NCI-H510A treated with DMSO at 0.1 percent for 48 hours (cell line): ENCODE results near the gene ANOS1.
"Not testable (repeated sequence)": the region's sequence is repeated elsewhere in the genome, so short reads cannot be mapped to it uniquely, and the experiment has no call there.

Source experiments
- DNase-seq: peaks from one replicate; lab custom pipeline; 2025; lab: John Stamatoyannopoulos, UW

Gene ANOS1, protein sequence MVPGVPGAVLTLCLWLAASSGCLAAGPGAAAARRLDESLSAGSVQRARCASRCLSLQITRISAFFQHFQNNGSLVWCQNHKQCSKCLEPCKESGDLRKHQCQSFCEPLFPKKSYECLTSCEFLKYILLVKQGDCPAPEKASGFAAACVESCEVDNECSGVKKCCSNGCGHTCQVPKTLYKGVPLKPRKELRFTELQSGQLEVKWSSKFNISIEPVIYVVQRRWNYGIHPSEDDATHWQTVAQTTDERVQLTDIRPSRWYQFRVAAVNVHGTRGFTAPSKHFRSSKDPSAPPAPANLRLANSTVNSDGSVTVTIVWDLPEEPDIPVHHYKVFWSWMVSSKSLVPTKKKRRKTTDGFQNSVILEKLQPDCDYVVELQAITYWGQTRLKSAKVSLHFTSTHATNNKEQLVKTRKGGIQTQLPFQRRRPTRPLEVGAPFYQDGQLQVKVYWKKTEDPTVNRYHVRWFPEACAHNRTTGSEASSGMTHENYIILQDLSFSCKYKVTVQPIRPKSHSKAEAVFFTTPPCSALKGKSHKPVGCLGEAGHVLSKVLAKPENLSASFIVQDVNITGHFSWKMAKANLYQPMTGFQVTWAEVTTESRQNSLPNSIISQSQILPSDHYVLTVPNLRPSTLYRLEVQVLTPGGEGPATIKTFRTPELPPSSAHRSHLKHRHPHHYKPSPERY

DNA sequence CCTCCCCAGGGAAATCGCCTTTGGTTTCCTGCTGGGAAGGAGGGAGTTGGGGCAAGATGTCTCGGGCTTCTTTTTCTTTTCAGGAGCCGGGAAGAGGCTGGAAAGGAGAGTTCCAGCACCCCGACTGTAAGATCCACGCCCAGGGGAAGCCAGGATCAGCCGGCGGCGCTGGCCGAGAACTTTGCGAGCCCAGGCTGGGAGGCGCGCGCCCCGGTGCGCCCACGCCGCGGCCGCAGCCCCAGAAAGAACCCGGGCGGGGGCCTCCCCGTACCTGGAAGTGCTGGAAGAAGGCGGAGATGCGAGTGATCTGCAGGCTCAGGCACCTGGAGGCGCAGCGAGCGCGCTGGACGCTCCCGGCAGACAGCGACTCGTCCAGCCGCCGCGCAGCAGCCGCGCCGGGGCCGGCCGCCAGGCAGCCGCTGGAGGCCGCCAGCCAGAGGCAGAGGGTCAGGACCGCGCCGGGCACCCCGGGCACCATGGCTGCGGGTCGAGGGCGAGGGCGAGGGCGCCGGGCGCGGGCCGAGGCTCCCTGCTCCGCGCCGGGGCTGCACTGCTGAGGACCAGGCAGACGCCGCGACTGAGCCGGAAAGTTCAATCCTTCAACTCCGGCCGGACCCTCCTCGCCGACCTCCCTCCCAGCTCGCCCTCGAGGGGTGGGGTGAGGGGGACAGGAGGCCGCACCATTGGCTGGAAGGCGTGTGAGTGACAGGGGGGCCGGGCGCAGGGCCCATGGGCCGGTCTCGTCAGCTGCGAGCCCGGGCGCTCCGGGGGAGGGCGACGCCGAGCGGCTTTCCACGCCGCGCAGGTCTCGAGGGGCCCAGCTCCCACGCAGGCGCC is at the start of gene ANOS1:
Gene ANOS1, minus strand, starts transcription at position 579 of the 837 bp plus-strand sequence. Its CDS starts 101 bp downstream, at position 478.
- DNase-seq, result peak; percentile 28

DNA sequence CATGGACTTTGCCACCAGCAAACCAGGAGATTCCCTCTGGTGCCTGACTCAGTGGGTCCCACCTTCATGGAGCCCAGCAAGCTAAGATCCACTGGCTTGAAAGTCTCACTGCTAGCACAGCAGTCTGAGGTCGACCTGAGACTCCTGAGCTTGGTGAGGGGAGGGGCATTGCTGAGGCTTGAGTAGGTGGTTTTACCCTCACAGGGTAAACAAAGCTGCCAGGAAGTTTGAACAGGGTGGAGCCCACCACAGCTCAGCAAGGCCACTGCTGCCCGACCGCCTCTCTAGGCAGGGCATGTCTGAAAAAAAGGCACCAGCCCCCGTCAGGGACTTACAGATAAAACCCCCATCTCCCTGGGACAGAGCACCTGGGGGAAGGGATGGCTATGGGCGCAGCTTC is 41.2 kb upstream of the ANOS1 start:
- no peak for DNase-seq

DNA sequence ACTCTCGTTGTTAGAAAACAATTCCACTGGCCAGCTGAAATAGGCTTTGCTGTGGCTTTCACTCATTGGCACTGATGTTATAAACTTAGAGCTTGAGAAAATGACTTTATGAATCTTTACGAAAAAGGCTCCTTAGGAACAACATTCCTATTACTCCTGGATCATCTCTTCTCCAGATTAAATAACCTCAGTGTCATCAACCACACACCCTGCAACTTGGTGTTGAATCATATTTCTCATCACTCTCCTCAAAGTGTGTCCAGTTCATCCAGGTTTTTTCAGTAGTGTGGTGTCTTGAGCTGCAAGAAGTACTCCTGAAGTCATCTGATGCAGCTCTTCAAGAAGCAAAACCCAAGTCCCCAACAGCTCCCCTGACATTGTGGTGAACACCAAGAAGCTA is 28.1 kb upstream of the ANOS1 start:
- no peak for DNase-seq

DNA sequence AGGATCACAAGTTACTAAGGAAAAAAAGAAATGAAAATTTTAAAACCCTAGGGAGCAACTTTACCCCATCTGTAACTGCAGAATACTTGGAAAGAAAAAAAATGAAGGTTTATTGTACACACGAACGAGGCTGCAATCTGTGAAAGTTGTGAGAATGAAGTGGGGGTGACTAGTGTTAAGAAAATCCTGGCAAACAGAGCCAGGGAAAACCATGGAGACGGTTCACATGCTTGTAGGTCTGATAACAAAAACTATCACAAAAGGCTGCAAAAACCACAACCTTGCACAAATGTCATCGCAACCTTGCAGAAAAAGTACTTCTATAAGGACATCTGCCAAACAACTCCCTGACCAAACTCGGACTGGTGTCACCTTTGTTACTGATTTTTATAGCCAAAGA is 26.8 kb upstream of the ANOS1 start:
- not testable (repeated sequence) for DNase-seq

DNA sequence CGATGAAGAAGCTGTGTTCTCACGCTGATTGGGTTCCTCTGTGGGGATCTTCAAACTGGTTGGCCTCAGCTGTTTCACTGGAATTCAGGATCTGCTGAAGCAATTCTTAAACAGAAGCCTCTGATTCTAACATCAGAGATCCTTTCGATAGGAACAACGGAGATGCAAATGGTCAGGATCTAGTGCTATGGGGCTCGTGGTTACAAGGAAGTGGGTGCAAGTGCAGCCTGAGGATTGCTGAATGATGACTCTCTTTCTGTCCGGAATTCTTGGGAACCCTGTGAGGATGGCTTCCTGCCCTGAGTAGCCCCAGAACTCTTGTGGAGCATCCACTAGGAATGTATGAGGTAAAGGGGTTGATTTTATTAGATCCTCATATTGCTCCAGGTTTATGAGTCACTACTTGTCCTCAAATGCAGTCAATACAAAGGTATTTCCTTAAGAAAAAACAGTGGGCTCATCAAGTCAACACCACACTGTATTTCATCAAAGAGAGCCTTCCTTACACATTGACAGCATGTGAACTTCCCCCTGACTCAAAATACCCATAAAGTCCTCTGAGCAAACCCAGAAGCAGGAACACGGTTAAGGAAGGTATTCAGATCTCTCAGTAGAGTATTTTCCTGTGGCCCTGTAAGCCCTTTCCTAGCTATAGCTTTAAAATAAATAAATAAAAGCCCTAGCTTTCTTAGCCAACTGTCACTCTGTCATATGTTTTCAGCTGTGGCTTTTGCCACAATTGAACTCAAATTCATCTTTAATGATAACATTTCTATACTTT is 25.9 kb upstream of the ANOS1 start:
- not testable (repeated sequence) for DNase-seq

DNA sequence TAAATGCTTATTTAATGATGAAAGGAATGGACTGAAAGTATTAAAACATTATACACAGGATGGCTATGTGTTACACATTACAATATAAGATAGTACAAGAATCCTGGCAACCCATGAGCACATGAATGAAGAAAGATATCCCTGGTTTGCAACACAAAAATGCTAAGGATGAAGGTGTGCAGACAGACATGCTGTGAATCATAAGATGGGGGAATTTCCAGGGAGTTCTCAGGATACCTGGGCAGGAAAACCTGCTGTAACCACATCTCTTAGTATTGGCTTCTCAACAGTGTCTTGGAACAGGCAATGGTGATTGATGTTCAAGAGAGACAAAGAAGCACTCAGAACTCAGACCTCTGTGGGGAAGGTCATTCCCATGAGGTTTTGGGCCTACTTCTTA is 23.9 kb upstream of the ANOS1 start:
- no peak for DNase-seq

DNA sequence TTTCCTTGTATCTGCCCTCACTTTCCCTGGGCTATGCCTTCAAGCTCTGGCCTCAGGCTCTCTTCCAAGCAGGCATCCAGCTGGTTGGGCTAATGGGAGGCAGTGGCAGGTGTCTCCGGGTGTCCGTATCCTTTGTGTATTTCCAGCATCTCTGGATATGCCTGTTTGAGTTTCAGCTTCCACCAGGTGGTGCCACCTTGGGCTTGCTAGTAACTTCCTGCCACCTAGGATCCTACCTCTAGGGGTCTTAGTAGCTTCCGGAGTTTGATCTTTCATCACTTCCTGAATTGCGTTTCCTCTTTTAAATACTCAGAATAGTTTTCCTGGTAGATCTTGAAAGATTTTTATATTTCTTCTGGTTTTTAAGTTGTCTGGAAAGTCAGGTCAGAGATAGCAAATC is 23.2 kb upstream of the ANOS1 start:
- no peak for DNase-seq

DNA sequence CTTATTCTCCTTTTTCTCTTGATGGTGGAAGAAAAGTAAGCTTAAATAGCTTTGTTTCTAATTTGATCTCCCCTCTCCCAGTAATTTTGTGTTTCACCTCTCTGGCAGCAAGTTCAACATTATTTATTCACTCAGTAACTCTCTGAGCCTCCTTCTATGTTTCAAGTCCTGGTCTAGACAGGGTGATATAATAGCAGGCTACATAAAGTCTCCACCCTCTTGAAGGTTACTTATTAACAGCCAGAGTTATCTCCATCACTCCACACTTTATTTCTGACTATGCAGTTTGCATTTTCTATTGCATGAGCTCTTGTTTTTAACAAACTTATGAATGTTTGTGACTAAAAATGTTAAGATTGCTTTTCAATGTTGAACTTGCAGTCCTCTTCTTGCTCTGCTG is 17.8 kb upstream of the ANOS1 start:
- no peak for DNase-seq

DNA sequence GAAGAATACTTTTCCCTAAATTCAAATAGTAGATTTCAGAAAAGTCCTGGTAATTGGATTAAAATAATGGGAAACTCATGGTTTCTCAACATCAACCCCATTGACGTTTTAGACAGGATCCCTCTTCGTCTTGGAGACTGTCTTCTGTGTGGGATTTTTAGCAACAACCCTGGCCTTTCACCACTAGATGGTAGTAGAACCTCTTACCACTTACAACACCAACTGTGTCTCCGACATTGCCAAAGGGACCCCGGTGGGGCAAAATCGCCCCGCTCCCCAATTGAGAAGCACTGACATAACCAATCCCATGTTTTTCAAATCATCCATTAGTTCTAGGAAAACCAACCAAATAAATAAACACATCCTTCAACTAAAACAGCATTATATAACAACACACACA is 16.9 kb upstream of the ANOS1 start:
- no peak for DNase-seq

DNA sequence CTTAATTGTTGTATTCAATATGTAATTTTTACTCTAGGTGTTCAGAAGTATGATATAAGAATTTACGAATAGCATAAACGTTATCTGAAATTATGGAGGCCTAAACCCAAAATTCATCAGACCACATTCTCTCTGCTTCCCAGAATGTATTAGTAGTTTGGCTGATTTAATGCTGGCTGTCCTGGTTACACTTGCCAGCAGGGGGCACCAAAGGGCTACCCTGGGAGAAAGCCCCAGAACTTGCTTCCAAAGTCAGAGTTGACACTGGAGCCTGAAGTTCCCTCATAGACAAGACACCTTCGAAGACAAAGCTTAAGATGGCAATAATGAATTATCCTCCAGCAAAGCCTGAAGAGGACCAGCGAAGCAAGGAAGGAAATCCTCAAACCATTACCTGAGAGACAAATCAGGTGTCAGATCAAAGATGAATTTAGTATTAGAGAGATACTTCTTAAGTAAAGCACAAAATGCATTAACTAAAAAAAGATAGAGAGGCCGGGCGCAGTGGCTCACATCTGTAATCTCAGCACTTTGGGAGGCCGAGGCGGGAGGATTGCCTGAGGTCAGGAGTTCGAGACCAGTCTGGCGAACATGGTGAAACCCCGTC is 11.3 kb upstream of the ANOS1 start:
- peak; percentile 20 for DNase-seq

DNA sequence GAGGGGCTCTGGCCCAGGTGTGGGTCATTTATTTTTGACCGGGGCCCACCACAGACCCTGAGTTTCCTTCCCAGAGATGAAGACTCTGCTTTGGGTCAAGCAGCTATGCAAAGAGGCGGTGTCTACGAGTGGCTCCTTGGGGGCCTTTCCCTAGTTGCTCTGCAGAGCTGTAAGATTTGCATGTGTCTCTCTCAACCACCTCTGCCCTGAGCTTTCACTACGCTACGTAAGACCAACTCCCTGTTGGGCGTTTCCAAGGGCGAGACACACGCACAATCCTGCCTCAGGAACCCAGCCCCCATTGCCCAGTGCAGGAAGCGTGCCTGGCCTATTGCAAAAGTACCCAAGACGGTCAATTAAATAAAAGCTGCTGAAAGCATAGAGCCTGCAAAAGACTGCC is 10.0 kb upstream of the ANOS1 start:
- DNase-seq, result no peak

DNA sequence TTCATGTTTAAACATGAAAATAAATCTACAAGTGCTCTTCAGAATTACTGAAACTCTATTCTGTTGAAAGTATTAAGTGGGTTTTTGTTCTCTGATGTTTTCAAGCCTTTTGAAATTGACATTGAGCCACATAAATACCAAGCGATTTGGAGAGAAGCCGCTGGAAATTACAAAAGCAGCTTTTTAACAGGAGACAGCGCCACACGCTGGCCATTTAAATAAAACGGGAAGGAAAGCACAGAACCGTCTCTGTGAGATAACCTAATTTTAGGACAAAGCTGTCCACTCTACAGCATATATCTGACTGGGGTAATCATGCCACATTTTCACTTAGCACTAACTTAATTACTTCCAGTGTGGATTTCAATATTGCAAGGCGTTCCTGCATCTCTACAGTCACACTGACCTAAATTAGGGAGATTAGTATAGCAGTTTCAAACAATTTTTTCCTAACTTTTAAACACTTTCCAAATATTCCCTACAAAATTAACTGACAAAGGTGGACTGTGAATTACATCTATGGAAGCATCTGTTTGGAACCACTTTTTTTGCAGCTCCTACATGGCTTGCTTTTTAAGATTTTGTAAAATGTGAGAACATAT is 6.8 kb upstream of the ANOS1 start:
- peak; percentile 57 for DNase-seq

DNA sequence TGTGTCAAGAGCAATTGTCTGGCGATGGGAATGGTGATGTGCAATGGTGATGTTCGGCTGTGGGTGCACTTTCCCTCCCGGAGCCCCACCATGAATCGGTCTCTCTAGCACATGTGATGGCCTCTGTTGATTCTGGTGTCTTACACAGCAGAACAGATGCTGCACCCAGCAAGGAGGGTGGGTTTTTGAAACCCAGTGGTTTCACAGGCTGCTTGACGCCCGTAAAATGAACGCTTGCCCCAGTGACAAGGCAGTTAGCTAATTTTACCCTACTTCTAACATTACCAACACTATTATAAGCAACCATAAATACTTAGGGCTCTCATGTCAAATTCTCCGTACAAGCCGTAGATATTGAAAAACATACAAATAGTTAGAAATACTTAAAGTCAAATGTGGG is 5.9 kb upstream of the ANOS1 start:
- DNase-seq, result no peak

DNA sequence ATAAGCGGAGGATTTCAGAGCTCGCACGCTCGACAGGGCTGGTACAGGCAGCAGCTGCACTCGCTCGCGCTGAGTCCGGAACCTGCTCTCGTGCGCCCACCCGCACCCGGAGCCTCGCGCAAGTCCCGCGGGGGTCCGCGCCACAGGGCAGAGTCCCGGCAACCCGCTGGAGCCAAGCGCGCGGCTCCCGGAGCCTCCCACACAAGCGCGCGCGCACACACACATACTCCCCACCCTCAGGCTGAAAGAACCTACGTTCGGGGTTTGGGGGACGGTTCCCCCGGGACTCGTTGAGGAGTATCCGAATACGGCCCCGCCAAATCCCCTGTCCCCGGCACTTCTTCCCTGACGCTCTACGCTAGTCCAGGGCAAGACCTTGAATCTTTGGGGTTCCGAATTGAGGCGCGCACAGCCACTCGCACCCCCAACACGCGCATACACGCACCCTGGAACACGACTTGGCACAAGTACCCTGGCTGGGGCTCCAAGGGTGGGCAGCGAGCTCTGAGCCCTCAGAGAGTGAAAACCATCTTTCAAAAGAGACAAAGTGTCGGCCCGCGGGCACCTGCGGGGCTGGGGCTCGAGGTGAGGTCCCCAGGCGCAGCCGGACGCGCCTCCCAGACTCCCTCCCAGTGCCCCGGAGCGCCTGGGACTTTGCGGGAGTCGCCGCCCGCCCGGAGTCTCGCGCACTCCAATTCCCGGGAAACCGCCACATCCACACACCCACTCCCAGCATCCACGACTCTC is 952 bp downstream of the ANOS1 start:
- no peak for DNase-seq

DNA sequence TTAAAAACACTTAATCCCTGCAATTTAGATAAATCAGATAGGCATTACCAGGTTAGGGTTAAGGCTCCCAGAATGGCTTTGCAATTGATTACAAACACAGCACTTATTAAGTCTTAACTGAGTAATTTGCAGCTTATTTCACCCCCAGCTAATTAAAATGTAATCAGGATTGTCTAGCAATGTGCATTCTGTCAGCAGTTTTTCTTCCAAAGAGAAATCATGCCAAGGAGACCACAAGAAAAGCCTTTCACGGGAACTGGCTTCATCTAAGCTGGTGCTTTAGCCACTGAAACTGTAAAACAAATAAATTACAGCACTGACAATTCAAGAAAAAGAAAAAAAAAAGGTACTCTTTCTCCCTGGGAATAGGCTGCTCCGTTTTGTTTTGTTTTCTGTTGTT is 2.1 kb downstream of the ANOS1 start:
- no peak for DNase-seq

DNA sequence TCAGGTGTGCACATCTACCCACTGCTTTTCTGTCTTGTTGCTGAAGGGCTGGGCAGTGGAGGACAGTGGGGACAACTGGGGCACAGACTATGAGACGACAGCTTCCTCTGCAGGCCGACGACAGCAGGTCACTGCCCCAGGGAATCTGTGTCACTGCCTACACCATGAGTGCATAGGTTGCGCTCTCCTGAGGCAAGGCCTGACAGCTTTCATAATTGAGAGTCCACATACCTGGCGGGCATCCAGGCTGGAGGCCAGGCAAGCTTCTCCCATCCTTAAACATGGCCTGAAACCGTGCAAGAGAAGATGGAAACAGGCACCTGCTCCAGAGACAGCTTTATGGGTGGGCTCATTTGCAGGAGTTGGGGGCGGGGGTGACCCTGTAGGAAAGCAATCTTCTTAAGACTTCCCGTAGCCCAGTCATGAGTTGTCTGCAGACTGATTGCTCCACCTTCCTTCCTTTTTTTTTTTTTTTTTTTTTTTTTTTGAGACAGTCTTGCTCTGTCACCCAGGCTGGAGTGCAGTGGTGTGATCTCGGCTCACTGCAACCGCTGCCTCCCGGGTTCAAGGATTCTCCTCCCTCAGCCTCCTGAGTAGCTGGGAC is 2.9 kb downstream of the ANOS1 start:
- DNase-seq, result no peak

DNA sequence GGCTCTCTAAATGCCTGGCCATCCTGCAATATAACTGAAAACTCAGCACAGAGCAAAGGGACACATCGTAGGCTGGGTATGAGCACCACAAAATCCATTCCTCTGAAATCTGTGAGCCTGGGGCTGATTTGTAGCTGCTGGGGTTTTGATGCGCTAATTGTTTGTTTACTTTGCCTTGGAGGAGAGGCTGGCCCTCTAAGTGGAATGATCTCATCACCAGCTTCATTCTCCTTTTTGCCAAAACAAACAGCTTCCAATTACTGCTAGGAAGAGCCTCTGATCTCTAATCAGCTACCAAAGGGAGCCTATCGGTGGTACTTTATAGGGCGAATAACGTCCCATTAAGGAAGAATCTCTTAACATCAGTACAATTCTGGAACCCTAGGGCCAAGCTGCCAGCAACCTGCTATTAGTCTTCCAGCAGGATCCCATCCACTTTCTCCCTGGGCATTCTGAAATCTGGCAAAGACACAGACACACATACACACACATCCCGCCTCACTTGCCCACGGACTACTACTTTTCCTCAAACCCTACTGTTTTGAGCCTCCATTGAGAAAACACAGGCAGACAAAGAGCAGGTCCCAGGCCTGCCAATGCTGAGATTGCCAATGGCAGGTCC is 5.8 kb downstream of the ANOS1 start:
- peak; percentile 70 for DNase-seq

DNA sequence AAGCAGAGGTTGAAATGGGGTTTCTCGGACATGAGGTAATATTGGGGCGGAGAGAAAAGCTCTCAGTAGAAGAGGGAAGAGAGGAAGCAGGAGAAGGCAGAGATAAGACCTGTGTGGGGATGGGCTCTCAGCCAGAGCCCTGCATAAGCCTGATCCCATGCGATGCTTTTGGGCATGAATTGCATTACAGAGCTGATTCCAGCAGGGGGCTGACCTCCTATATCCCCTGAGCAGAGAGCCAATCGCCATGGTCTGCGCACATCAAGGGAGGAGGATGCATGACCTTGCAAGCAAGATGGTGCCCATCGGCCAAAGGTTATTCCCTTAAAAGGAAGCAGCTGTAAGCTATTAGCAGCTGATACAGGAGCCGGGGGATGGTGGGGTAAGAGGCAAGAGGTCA is 7.6 kb downstream of the ANOS1 start:
- DNase-seq, result no peak

DNA sequence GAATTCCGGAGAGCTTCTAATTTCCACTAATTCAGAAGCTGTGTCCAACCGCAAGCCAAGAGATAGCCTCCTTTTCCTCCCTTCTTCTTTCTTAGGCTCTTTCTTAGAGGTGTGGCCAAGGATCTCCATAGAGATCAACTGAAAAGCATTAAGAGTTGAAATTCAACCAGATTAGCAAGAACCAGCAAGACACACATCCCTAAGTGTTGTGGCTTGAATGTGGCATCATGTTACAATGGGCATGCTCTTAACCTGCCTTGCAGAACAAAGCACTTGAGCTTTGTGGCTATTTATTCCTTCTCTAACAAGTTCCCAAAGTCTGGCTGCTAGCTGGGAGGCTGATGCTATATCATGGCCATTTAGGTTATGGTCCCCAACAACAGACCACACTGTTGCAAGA is 10.4 kb downstream of the ANOS1 start:
- peak; percentile 63 for DNase-seq
